ENCODE data around the gene DOHH. TPM values are rescaled to one million over a fixed set of nuclear protein-coding genes. Genes with fewer than 3 reads are reported as not detected.

Gene DOHH
- total and polyA plus RNA-seq, 9 of the 15 experiments (the other 6 are each of a cell fraction or from before 2014, with no cell fraction given) = 0.14 to 47.2 (median 5.1) TPM

- CTCF ChIA-PET (ENCODE audit: low intra/inter-chr PET ratio) = no interaction called here
- POLR2A ChIA-PET = interaction anchor here (0.6 to 2.4 kb wide), 3 partner anchors 8 to 122 kb away, joined by 3 to 9 read pairs (median 3); partner anchors contain the start of gene MFSD12
- H3K4me2 ChIP-seq (ENCODE audit: insufficient read depth, low read length) = no peak overlapping the region
- H3K27ac ChIP-seq (ENCODE audit: extremely low read depth, low read depth, low read length) = no peak overlapping the region
- in situ Hi-C loops (cut with MboI) (no loop called here), intact Hi-C loops (cut with micrococcal nuclease) (loop anchor here (10.0 kb wide), 1 partner anchor 56 kb away; the partner anchor contains the start of gene TBXA2R)
- H3K4me1 ChIP-seq (replicated peaks in 1 of 2; ENCODE audit: control insufficient read depth in 2 of 2, insufficient read depth in 2 of 2, low read length in 2 of 2) = peaks cover 0 to 67% of the 10 kb centered on the region in 2 experiments; a peak in 3 of 5 replicates
- TF ChIP-seq, protein P1, sequence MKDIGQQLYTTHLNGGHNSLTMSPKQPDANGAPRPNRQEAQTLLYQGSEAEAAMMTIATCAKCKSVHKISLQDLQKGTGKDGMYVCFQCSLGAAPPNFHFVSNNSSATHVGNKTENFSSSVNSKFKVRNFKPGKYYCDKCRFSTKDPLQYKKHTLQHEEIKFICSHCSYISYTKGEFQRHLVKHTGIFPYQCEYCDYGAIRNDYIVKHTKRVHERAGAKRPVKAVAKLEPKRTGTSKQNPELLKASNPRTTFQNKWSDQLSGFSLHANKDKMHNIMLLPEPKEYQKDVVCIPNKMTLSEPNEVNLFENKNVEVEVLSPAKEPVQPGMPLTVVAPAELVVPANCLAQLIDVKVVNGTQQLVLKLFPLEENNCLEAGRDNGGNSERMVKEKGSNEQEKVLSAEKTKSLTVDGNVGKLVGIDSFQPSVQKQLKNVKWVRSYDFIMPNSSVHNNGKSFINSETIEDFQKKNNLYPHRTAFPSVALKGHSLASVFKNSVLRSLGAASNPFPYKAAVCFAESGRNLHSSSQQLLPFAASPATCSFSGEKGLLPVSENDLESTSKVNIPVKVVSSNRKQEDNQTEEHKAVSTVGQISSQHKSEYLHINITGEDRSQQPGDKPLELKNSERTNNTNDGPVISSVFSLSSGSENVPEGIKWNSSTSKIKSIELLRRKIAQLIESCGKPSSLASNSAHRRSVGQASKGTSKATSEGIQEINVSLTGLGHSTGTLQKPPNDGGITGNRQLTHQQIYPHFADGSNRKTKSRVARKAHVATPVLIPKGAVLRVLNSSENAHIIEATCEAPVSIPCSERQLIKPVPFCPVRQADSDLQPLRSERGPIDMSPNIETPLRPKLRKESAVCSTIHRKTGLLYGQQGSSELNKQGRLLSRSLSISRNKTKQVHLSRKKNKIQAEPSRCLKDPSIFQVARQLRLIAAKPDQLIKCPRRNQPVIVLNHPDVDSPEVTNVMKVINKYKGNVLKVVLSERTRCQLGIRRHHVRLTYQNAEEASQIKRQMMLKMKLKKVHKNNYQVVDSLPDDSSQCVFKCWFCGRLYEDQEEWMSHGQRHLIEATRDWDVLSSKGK (CRISPR knock-in tag; IDR thresholded peaks at IDR 0.05) = no peak
- peak; percentile 19; the same call in 1 of the 2 replicates for TF ChIP-seq ZBTB33 (CRISPR knock-in tag; IDR thresholded peaks at IDR 0.05)
- TF ChIP-seq HCFC1 (IDR thresholded peaks at IDR 0.05; ENCODE audit: low read depth, low read length) = no peak
- H3K4me3 ChIP-seq = no peak overlapping the region
- H3K9ac ChIP-seq (ENCODE audit: insufficient read depth in 1 of 2, low read depth in 2 of 2, low read length in 2 of 2) = no peak overlapping the region
- no peak for FAIRE-seq
- peaks cover 5% of the 10 kb centered on the region; the same call in 1 of the 2 replicates for H4K20me1 ChIP-seq (replicated peaks; ENCODE audit: control insufficient read depth, insufficient read depth, low read length)
- peaks cover 70% of the 10 kb centered on the region; the same call in 2 of the 3 replicates for H3K36me3 ChIP-seq (ENCODE audit: control insufficient read depth, insufficient read depth, low read length)
- no peaks in the 10 kb centered on the region for H3K27me3 ChIP-seq (ENCODE audit: control insufficient read depth in 2 of 2, insufficient read depth in 2 of 2, low read length in 2 of 2)
- H3K9me1 ChIP-seq (ENCODE audit: control insufficient read depth, insufficient read depth, low read length) = no peaks in the 10 kb centered on the region
- H2AFZ ChIP-seq (ENCODE audit: low read depth, low read length) = no peak overlapping the region
- no peak for ATAC-seq
- 89% methylated on average over 14 of the region's 14 CpGs for WGBS (ENCODE audit: insufficient coverage, low coverage, missing lambda C conversion rate)
- DNase-seq (ENCODE audit: extremely low read depth in 1 of 4, low spot score in 3 of 4) = no peak
- no TSS peak for BruUV-seq (replicated peaks)
- H3K9me3 ChIP-seq (replicated peaks; ENCODE audit: control insufficient read depth, insufficient read depth, low read depth, low read length) = no peaks in the 10 kb centered on the region
- H3K79me2 ChIP-seq (ENCODE audit: control insufficient read depth, insufficient read depth, low read length) = peaks cover 8% of the 10 kb centered on the region
Observed at GRCh38 chr19:3548606-3549005, 48.1 kb upstream of the DOHH start.
